Kidney glomerular epithelial cell (primary cell): ENCODE measurements around the gene MOCS2.
A peak's percentile ranks its signal among the peaks of the same experiment; 100 is the strongest.

Experiments
- DNase-seq: peaks from one replicate; lab custom pipeline; 2025; lab: John Stamatoyannopoulos, UW

Gene MOCS2

GRCh38 chr5:53092242-53092641 is 17.3 kb downstream of the MOCS2 start:
- no peak for DNase-seq

DNA sequence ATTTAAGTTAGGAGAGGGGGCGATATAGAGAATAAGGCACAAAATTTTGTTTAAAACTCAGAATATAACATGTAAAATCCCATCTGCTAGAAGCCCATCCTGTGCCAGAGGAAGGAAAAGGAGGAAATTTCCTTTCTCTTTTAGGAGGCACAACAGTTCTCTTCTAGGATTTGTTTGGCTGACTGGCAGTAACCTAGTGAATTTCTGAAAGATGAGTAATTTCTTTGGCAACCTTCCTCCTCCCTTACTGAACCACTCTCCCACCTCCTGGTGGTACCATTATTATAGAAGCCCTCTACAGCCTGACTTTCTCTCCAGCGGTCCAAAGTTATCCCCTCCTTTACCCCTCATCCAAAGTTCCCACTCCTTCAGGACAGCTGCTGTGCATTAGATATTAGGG is 18.3 kb downstream of the MOCS2 start:
- DNase-seq = peak; percentile 80

DNA sequence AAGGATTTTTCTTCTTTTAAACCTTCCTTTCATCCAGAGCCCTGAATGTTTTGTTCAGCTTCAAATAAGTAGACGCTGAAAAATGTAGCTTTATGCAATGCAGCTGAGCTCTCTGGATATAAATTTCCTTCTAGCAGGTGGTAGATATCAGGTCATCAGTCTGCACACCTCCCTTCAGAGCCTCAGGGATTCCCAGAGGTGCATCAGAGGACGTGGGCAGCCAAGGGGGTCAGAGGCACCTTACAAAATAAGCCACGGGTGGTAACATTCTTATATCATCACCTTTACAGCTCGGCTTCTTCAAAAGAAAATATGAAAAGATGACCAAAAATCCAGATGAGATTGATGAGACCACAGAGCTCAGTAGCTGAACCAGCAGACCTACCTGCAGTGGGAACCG is 19.3 kb downstream of the MOCS2 start:
- DNase-seq = no peak

DNA sequence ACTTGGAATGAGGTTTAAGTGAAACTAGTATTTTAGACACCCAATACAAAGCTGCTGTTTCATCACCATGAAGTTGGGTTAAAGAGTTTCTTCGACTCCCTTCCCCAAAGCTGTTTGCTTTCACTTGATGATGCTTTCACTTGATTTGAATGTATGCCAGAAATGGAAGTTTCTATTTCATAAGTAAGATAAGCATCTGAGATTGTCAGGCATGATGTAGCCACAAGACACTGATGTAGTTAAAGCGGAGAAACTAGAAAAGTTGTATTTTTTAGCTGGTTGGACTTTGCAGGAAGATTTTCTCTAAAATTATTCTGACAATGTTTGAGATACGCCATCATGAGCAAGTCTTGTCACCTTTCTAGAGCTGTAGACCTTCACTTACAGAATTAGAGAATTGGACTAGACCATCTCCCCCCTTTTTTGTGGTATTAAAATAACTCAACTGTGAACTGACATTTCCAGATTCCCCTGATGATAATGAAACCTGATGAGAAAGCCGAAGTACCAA is 20.0 kb downstream of the MOCS2 start:
- DNase-seq = no peak

DNA sequence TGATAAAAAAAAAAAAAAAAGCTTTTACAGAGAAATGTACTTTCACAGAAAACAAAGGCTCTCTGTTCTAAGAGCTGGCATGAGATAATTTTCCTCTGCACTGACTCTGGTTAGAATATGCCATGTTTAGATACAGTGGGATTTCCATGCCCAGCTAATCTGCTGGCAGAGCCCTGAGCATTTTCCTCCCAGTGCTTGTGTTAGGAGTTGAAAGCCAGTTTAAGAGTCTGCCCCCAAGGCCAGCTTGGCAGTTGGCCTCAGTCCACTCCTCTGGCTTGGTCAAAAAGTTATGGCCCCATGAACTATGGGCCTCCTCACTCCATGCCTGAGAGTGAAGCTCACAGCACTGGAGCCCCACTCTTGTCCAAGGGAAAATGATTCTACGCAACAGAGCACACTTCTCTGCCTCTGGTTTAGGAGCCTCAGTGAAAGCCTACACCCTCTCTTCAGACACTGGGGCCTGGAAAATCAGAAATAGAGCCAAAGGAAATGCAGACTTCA is 21.9 kb downstream of the MOCS2 start:
- no peak for DNase-seq

DNA sequence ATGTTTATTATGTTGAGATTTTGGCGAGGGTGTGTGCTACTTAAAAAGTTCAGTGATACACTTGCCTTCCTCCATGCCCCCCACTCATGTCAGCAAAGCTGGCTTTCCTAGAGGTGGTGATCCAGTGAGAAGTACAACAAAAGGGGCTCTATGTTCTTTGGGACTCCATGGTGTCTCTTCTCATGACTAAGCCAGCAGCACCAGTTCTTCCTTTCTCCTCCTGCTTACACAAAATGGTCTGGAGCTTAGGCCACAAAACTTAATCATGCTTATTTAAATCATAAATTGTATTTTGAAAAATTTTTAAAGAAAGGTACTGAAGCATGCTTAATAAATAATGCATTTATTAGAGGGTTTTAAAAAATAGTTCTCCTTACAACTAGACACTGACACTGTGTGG is 22.4 kb downstream of the MOCS2 start:
- DNase-seq = no peak

GRCh38 chr5:53084546-53085255 is 24.9 kb downstream of the MOCS2 start:
- DNase-seq = no peak

DNA sequence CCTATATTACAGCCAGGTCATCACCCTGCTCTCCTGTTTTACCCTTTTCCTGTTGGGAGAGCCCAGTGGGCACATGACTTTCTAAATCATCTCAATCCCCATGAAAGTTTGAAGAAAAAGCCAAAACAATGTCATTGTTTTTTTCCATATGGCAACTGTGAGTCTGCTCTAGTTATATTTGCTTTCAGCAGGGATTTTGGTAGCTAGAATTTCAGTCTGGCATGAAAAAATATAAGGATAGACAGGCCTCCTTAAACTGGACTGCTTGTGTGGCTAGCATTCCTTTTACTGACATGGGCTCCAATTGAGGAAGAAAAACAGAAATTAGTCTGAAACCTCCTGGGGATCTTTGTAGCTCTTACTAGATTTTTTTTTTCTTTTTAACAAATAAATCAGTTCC is 25.6 kb downstream of the MOCS2 start:
- DNase-seq = no peak

DNA sequence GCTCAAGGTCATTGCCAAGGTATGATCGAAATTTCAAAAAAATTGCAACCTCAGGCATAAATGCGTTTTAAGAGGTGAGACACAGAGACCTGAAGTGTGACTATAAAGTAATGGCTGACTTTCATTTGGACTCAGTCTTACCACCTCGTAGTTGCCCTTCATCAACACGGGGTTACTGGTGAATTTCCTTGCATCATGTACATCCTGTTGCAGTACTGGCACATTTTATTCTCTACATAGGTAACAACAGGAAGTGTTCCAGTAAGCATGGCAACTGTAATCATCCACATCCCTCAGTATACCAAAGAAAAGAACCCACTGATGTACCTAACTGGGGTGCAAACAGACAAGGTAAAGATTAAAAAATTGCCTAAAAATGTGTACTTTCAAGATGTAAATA is 29.3 kb downstream of the MOCS2 start:
- DNase-seq = no peak

- no peak for DNase-seq
Measured at GRCh38 chr5:53076014-53076583, 33.5 kb downstream of the MOCS2 start.

GRCh38 chr5:53073348-53073747 is 36.2 kb downstream of the MOCS2 start:
- no peak for DNase-seq

- DNase-seq = no peak
Measured at GRCh38 chr5:53071738-53072137, 37.8 kb downstream of the MOCS2 start.

DNA sequence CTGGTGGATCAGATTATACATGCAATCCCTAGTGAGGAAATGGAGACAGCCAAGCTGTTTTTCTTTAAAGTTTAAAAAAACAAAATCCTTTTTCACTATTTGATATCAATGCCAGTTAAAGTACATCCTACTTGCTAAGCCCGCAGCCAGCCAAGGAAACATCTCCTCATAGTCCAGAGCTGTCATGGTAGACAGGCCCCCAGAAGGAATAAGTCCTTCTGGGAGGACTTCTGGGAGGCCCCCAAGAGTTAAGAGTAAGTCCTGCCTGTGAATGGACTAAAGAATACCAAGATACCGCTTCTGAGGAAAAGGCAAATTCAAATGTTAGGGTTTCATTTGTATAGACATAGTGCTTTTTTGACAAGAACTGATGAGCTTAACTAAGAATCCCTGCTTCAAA is 38.3 kb downstream of the MOCS2 start:
- DNase-seq = no peak

DNA sequence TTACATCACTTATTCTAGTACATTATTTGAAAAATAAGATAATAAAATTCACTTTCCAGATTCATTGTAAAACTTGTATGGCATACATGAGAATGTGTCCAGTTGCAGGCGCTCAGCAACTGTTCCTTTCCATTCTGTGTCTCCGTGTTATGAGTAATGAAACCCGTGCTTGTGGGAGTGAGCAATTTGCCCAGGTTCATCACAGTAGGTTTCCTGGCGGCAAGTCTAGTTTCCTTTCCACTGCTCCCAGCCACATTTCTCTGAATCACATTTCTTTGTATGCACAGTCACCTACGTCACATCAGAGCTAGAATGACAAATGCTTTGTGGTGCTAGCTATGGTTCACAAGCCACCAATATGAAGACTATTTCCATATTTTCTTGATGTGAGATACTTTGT is 39.9 kb downstream of the MOCS2 start:
- no peak for DNase-seq

DNA sequence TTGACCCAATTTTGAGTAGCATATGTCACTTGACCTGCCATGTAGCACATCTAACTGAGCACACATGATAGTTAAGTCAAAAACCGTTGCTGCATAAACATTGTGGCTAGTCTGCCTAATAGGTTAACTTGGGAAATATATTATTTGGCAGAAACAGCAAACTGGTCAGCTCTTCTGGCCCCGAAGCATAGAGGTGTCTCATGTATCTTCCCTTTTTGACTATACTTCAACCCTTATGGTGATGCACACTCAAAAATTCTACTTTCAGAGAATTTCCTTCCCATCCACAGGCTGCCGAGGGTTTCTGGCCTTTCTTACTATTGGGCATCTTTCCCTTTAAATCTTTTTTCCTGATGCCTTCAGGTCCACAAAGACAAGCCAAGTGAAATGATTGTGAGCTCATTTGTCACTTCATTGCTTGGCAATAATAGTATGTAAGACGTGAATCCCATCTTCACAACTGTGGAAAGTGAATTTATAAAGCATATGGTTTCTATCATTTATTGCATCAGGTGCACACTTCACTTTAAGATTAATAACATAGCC is 41.2 kb downstream of the MOCS2 start:
- DNase-seq = no peak

GRCh38 chr5:53067641-53068040 is 41.9 kb downstream of the MOCS2 start:
- DNase-seq = no peak

- DNase-seq = no peak
Measured at GRCh38 chr5:53066088-53066487, 43.5 kb downstream of the MOCS2 start.

DNA sequence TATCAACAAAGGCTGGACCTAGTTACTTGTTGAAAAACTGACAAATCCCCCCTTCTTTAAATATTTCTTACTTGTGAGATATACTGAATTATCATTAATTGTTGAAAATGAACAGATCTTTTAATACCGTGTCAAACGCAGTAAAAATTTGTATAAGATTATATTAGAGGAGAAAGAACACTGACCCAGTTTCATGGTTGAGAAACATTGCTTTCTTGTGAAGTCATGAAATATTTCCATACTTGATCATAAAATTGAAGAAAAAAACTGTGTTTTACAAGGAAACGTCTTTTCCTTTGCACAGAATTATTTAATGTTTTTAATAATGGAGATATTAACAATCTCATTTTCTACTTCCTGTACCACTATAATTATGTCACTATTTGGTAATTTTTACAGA is 45.8 kb downstream of the MOCS2 start:
- no peak for DNase-seq

DNA sequence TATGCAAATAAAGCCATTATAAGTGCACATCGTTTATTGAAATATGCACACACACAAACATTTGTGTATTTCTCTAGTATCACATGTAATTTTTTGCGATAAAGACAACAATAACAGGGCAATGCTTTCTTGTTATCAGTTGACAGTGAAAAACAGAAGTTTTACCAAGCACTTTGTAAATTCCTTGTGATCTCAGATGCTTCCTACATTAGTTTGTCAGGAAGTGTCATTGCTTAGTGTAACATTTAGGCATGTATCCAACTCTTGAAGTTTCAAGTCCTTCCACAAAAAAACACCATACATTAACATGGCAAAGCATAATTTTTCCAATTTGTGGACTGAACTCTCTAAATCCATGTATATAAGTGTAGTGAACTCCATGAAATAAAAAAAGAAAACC is 46.4 kb downstream of the MOCS2 start:
- DNase-seq = no peak

GRCh38 chr5:53059281-53059680 is 50.3 kb downstream of the MOCS2 start:
- no peak for DNase-seq

- DNase-seq = no peak
Measured at GRCh38 chr5:53055365-53055764, 54.2 kb downstream of the MOCS2 start.

DNA sequence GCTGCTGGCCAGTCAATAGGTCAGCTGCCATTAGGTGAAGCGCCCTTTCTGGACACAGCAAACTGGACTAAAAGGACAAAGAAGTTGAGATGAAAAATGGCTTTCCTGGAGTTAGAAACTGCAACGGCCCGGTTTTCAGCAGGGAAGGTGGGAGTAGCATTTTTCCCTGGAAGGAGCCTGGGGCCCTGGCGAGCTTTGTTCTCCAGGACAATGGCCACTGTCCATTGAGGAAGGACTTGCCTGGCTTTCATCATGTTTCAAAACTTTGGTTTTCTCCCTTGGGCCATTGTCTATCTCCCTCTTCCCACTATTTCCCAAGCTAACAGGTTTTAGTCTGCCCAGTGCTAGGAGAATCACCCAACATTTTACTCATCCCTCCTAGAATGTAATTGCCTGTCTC is 56.2 kb downstream of the MOCS2 start:
- DNase-seq = no peak

DNA sequence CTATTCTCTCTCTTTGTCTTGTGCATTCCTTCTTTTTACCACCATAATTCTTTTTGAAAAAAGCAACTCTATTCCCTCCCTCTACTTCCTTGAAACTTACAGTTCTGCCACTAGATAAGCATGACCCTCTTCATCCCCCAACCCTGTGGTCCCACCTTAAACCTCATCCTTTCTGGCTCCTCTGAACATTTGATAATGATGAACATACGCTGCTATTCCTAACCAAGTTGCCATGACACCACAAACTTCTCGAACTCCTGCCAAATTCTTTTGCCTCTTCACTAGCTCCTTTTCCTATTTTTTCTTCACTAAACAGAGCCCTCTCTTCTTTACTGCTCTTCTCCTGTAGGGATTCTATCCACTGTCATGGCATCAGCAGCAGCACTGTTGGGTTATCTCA is 57.1 kb downstream of the MOCS2 start:
- DNase-seq = no peak

DNA sequence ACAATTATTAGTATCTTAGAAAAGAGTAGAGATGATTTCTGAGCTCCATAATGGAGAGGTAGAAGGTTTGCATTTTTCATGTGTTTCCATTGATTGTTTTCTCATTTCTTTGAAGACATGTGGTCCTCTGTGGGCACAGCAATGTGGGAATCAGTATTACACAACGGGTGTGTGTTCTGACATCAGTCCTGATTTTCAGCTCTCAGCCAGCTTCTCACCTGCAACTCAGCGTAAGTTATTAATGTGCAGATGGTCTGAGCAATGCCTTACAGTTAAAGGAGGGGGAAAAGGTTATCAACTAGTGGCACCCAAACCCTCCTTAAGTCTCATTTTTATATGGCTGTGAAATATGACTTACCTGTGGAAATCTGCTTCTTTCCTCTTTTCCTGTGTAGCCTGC is 61.3 kb downstream of the MOCS2 start:
- DNase-seq = no peak
